K562 (cell line): Measurements from ENCODE around the gene TSHZ1. TPM values are rescaled to one million over a fixed set of nuclear protein-coding genes. Genes with fewer than 3 reads are reported as not detected.

Source experiments
- ATAC-seq: fragments of 200-7000 bp; cut with Tn5 transposase; 3 replicates; pipeline ENCODE4 v1.9.1; 2020; ENCODE audit warnings: moderate library complexity
- BruUV-seq: library from RNA; stranded (reverse); fragments of 400-500 nt; replicated peaks from 2 replicates; lab custom pipeline; 2021; lab: Mats Ljungman, UMichigan
- CTCF ChIA-PET: fragments of 300-600 bp; formaldehyde crosslinking; extraction: SDS; loops from one replicate; lab custom pipeline; 2021; ENCODE audit warnings: low intra/inter-chr PET ratio; lab: Yijun Ruan, JAX
- POLR2A ChIA-PET: fragments of 300-600, 350-650 bp; sonication (Branson Sonifier 250); formaldehyde crosslinking; extraction: SDS; loops from one replicate; lab custom pipeline; 2021; ENCODE audit warnings: antibody characterized with exemption, inconsistent platforms; lab: Yijun Ruan, JAX
- DNase-seq, 4 experiments: peaks; one replicate each; pipeline versions ENCODE4 v3.0.0 to v3.0.0-alpha.2; 2011 to 2018; ENCODE audit warnings: low spot score in 3 of 4, mixed read lengths in 3 of 4; ENCODE audit errors: extremely low read depth in 1 of 4
- FAIRE-seq: peaks from 2 replicates; lab custom pipeline; 2011; peaks lifted over from hg19 to GRCh38; lab: Jason Lieb, UNC
- H2AFZ ChIP-seq: 2 replicates; pipeline ENCODE4 v1.6.0; 2011; ENCODE audit warnings: low read depth, low read length, control low read depth, inconsistent platforms
- H3K27ac ChIP-seq: fragments of 200-600 bp; 3 replicates; pipeline ENCODE4 v1.8.0; 2011; ENCODE audit warnings: low read depth, mild to moderate bottlenecking, control low read depth, inconsistent platforms, low read length, moderate library complexity, mixed read lengths; ENCODE audit errors: extremely low read depth
- H3K27me3 ChIP-seq, 2 experiments: fragments of 300-600 bp in 1 of 2; 2 replicates in 1 of 2; 3 replicates in 1 of 2; pipeline versions ENCODE4 v1.6.0 to v1.8.0; 2011; ENCODE audit warnings: inconsistent platforms in 2 of 2, low read length in 2 of 2, mild to moderate bottlenecking in 1 of 2, mixed read lengths in 1 of 2, moderate library complexity in 1 of 2; ENCODE audit not compliant: control insufficient read depth in 2 of 2, insufficient read depth in 2 of 2
- H3K36me3 ChIP-seq: fragments of 300-600 bp; 3 replicates; pipeline ENCODE4 v1.8.0; 2011; ENCODE audit warnings: mild to moderate bottlenecking, low read length, inconsistent platforms; ENCODE audit not compliant: control insufficient read depth, insufficient read depth
- H3K4me1 ChIP-seq, 2 experiments: fragments of 200-600 bp in 1 of 2; replicated peaks in 1 of 2; 2 replicates in 1 of 2; 3 replicates in 1 of 2; pipeline versions ENCODE4 v1.5.1 to v1.8.0; 2011; ENCODE audit warnings: inconsistent platforms in 2 of 2, low read length in 2 of 2, mild to moderate bottlenecking in 1 of 2, mixed read lengths in 1 of 2, moderate library complexity in 1 of 2; ENCODE audit not compliant: control insufficient read depth in 2 of 2, insufficient read depth in 2 of 2
- H3K4me2 ChIP-seq: 2 replicates; pipeline ENCODE4 v1.6.1; 2011; ENCODE audit warnings: low read length, control low read depth, inconsistent platforms, mixed read lengths; ENCODE audit not compliant: insufficient read depth
- H3K4me3 ChIP-seq: fragments of 200-600 bp; sonication (generic), shearing (Covaris generic); 2 replicates; pipeline ENCODE4 v1.5.1; 2016; ENCODE audit warnings: control low read depth, inconsistent platforms
- H3K79me2 ChIP-seq: fragments of 200-600 bp; 3 replicates; pipeline ENCODE4 v1.8.0; 2011; ENCODE audit warnings: low read length, inconsistent platforms; ENCODE audit not compliant: control insufficient read depth, insufficient read depth
- H3K9ac ChIP-seq, 2 experiments: 2 replicates each; pipeline versions ENCODE4 v1.6.0 to v1.6.1; 2011; ENCODE audit warnings: low read depth in 2 of 2, low read length in 2 of 2, control low read depth in 1 of 2, inconsistent platforms in 1 of 2, mild to moderate bottlenecking in 1 of 2, mixed read lengths in 1 of 2; ENCODE audit not compliant: insufficient read depth in 1 of 2
- H3K9me1 ChIP-seq: one replicate; pipeline ENCODE4 v1.6.0; 2011; ENCODE audit warnings: inconsistent platforms, mild to moderate bottlenecking, low read length, moderate library complexity; ENCODE audit not compliant: control insufficient read depth, insufficient read depth
- H3K9me3 ChIP-seq: replicated peaks from 2 replicates; pipeline ENCODE4 v1.5.1; 2011; ENCODE audit warnings: low read depth, low read length, inconsistent platforms; ENCODE audit not compliant: control insufficient read depth, insufficient read depth
- H4K20me1 ChIP-seq: replicated peaks from 2 replicates; pipeline ENCODE4 v1.6.1; 2011; ENCODE audit warnings: low read length, inconsistent platforms, mixed read lengths; ENCODE audit not compliant: control insufficient read depth, insufficient read depth
- ATF2 ChIP-seq: sonication (generic); formaldehyde crosslinking; IDR thresholded peaks from 2 replicates; pipeline ENCODE4 v1.8.1; 2022; ENCODE audit warnings: missing genetic modification reagents
- BRF1 ChIP-seq: IDR thresholded peaks from 3 replicates; pipeline ENCODE4 v1.6.1; 2011; ENCODE audit warnings: borderline replicate concordance, mild to moderate bottlenecking; ENCODE audit not compliant: insufficient read length; ENCODE audit errors: extremely low read depth
- FOXJ3 ChIP-seq: sonication (generic); formaldehyde crosslinking; IDR thresholded peaks from 2 replicates; pipeline ENCODE4 v1.4.0; 2020; ENCODE audit warnings: mild to moderate bottlenecking, missing genetic modification reagents
- HEY1 ChIP-seq: fragments of 250-450 bp; sonication (Bioruptor Pico); IDR thresholded peaks from 2 replicates; pipeline ENCODE4 v1.5.0; 2020; ENCODE audit warnings: mild to moderate bottlenecking, moderate library complexity, borderline replicate concordance
- SIN3A ChIP-seq, 2 experiments: fragments of 150-350 bp in 1 of 2; IDR thresholded peaks; 2 replicates each; pipeline ENCODE4 v1.6.1; 2011 to 2016; ENCODE audit warnings: borderline replicate concordance in 2 of 2, low read depth in 2 of 2, low read length in 2 of 2, mild to moderate bottlenecking in 2 of 2, moderate library complexity in 2 of 2; ENCODE audit not compliant: control insufficient read depth in 1 of 2
- SMARCB1 ChIP-seq: IDR thresholded peaks from 2 replicates; pipeline ENCODE4 v1.6.1; 2011; ENCODE audit warnings: improper control_type of control experiment, low read depth; ENCODE audit not compliant: insufficient read length
- TCF7L2 ChIP-seq: fragments of 150-350 bp; IDR thresholded peaks from 2 replicates; pipeline ENCODE4 v1.6.1; 2016; ENCODE audit warnings: low read depth, mild to moderate bottlenecking, low read length, moderate library complexity
- ZNF347 ChIP-seq: fragments of 450-650 bp; formaldehyde crosslinking; IDR thresholded peaks from 2 replicates; pipeline ENCODE4 v1.4.0; 2020; ENCODE audit warnings: low read depth, mild to moderate bottlenecking, moderate library complexity
- ZNF354B ChIP-seq: fragments of 250-450 bp; sonication (Bioruptor Pico); IDR thresholded peaks from 2 replicates; pipeline ENCODE4 v1.4.0; 2020
- WGBS: fragments of 100-300 bp; shearing (Covaris generic); methylation state at CpG from one replicate; pipeline ENCODE4 v1.1.6; 2016; ENCODE audit warnings: low coverage, mixed read lengths; ENCODE audit not compliant: insufficient coverage; ENCODE audit errors: missing lambda C conversion rate; 5-methylcytosine and 5-hydroxymethylcytosine counted together
- in situ Hi-C: fragments of 300-500 bp; cut with MboI; formaldehyde crosslinking; loops from 4 replicates; pipeline ENCODE4 v1.15.0; 2018; ENCODE audit warnings: inconsistent platforms, mixed read lengths
- intact Hi-C: fragments of 100-400 bp; cut with micrococcal nuclease; formaldehyde crosslinking; loops from 2 replicates; pipeline ENCODE4 v1.14.2; 2022
- polyA plus RNA-seq, 8 experiments: library from polyadenylated mRNA; depleted of rRNA in 4 of 8; stranded (reverse) in 5 of 8; unstranded in 3 of 8; fragments of >200 nt; fragmentation: Nextera tagmentation in 2 of 8; fragmentation: Illumina TruSeq in 1 of 8; extraction: Ambion mirVana in 2 of 8; extraction: Trizol in 1 of 8; gene quantifications; 2 replicates each; pipeline versions ENCODE4 v1.2.1 to v1.2.3, GENCODE V29; 2011 to 2014; ENCODE audit warnings: inconsistent platforms in 1 of 8, missing spikeins in 1 of 8
- total RNA-seq, 7 experiments: library from RNA; depleted of rRNA in 6 of 7; stranded (reverse); fragments of >200 nt in 6 of 7; fragmentation: Illumina TruSeq in 2 of 7; extraction: Trizol in 2 of 7; gene quantifications; 2 replicates each; pipeline versions ENCODE4 v1.2.1 to v1.2.3, GENCODE V29; 2011 to 2021; ENCODE audit warnings: low replicate concordance in 1 of 7
- TF ChIP-seq, protein P1 (sequence below): fragments of 250-450 bp; sonication (Bioruptor Pico); IDR thresholded peaks from 2 replicates; pipeline ENCODE4 v1.4.0; 2020; ENCODE audit warnings: mild to moderate bottlenecking, moderate library complexity, borderline replicate concordance

The TSHZ1 gene
- total and polyA plus RNA-seq, 9 of the 15 experiments (the other 6 are each of a cell fraction or from before 2014, with no cell fraction given): 1.1 to 7.2 (median 2.7) TPM

GRCh38 chr18:75279381-75279780 is 68.8 kb downstream of the TSHZ1 start:
- Histone ChIP-seq H4K20me1 (no peaks in the 10 kb centered on the region), H3K4me1 (no peaks in the 10 kb centered on the region), H3K27me3 (no peaks in the 10 kb centered on the region), H3K9me1 (no peaks in the 10 kb centered on the region), H3K9ac (no peak overlapping the region), H3K4me3 (no peak overlapping the region), H3K79me2 (no peaks in the 10 kb centered on the region), H2AFZ (no peak overlapping the region), H3K4me2 (no peak overlapping the region), H3K36me3 (no peaks in the 10 kb centered on the region), H3K27ac (no peak overlapping the region), H3K9me3 (no peaks in the 10 kb centered on the region)
- intact Hi-C loops: no loop called here
- POLR2A ChIA-PET: interaction anchor here (0.9 kb wide), 1 partner anchor 1033 kb away, joined by 3 read pairs; no protein-coding TSS in a partner anchor
- WGBS: 70% methylated on average over 2 of the region's 5 CpGs
- in situ Hi-C loops: no loop called here
- TF ChIP-seq SIN3A (IDR thresholded peaks at IDR 0.05; ENCODE audit: borderline replicate concordance in 2 of 2, control insufficient read depth in 1 of 2, low read depth in 2 of 2, low read length in 2 of 2): no peak
- FAIRE-seq (no peak), ATAC-seq (no peak), DNase-seq (no peak)
- BruUV-seq: no TSS peak
- CTCF ChIA-PET: no interaction called here

DNA sequence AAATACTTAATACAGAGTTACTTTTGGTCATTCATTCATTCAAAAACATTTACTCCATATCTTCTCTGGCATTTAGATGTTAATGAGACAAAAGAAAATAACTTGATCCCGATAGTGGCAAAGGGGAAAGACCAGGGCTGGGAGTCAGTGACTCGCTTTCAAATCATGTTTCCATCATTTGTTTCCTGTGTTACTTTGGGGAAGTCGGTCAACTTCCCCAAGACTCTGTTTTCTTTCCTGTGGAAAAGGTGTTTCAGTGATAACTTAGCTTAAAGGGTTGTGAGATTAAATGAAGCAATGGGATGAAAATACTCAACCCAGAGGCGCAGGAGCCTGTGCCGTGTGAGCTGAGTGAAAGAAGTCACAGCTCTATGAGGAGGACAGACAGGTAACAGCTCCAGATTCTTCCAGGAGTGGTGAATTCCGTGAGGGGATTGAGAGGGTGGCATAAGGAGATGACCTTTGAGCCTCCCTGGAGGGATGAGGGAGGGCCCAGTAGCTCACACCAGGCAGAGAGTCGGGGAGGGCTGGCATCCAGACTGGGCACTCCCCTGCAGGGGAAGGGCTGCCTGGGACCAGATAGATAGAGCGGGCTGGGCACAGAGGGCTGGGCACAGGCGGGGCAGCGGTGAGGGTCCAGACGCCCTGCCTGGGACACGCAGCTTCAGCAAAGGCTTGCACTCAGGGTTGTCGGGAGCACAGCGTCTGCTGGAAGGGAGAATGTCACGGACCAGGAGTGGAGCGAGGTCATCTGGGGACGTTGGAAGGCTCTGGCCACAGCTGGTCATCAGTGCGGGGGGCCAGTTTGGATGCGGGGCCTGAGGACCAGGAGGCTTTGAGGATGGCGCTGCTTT is 70.1 kb downstream of the TSHZ1 start:
- ATAC-seq (no peak), FAIRE-seq (no peak), DNase-seq (no peak)
- Histone ChIP-seq H4K20me1 (no peaks in the 10 kb centered on the region), H3K27ac (no peak overlapping the region), H3K9me1 (no peaks in the 10 kb centered on the region), H2AFZ (no peak overlapping the region), H3K36me3 (no peaks in the 10 kb centered on the region), H3K79me2 (no peaks in the 10 kb centered on the region), H3K4me1 (no peaks in the 10 kb centered on the region), H3K9ac (no peak overlapping the region), H3K4me2 (no peak overlapping the region), H3K9me3 (no peaks in the 10 kb centered on the region), H3K4me3 (no peak overlapping the region), H3K27me3 (no peaks in the 10 kb centered on the region)
- WGBS: 29% methylated on average over 7 of the region's 20 CpGs
- in situ Hi-C loops (no loop called here), intact Hi-C loops (no loop called here)
- POLR2A ChIA-PET: no interaction called here
- CTCF ChIA-PET: no interaction called here
- BruUV-seq: no TSS peak
- TF ChIP-seq ZNF347: no peak
- TF ChIP-seq TCF7L2: no peak
- TF ChIP-seq SMARCB1: no peak
- TF ChIP-seq, protein P1, sequence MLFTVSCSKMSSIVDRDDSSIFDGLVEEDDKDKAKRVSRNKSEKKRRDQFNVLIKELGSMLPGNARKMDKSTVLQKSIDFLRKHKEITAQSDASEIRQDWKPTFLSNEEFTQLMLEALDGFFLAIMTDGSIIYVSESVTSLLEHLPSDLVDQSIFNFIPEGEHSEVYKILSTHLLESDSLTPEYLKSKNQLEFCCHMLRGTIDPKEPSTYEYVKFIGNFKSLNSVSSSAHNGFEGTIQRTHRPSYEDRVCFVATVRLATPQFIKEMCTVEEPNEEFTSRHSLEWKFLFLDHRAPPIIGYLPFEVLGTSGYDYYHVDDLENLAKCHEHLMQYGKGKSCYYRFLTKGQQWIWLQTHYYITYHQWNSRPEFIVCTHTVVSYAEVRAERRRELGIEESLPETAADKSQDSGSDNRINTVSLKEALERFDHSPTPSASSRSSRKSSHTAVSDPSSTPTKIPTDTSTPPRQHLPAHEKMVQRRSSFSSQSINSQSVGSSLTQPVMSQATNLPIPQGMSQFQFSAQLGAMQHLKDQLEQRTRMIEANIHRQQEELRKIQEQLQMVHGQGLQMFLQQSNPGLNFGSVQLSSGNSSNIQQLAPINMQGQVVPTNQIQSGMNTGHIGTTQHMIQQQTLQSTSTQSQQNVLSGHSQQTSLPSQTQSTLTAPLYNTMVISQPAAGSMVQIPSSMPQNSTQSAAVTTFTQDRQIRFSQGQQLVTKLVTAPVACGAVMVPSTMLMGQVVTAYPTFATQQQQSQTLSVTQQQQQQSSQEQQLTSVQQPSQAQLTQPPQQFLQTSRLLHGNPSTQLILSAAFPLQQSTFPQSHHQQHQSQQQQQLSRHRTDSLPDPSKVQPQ (CRISPR knock-in tag): no peak
- no peak for TF ChIP-seq ZNF354B
- no peak for TF ChIP-seq HEY1 (CRISPR knock-in tag)
- no peak for TF ChIP-seq ATF2 (CRISPR knock-in tag)
- TF ChIP-seq BRF1: no peak
- TF ChIP-seq FOXJ3 (CRISPR knock-in tag): no peak
